ENCODE measurements around the gene ADGRA3. TPM values are rescaled to one million over a fixed set of nuclear protein-coding genes. Genes with fewer than 3 reads are reported as not detected.
"Not testable (repeated sequence)": the region's sequence is repeated elsewhere in the genome, so short reads cannot be mapped to it uniquely, and the experiment has no call there.

Gene ADGRA3
- total RNA-seq, 5 donors from 2014 or later (not counting 1 experiment from before 2014, with no cell fraction given) = 0.59 to 3.6 (median 1.8) TPM

GRCh38 chr4:22477136-22477812 lies 38.6 kb downstream of the ADGRA3 start:
- Mint-ChIP-seq H3K4me3 (no peak overlapping the region), H3K27me3 (no peaks in the 10 kb centered on the region), H3K27ac (no peak overlapping the region), H3K4me1 (peaks cover 1 to 11% (median 3%) of the 10 kb centered on the region in 3 donors), H3K36me3 (no peaks in the 10 kb centered on the region), H3K9me3 (no peaks in the 10 kb centered on the region)
- WGBS (ENCODE audit: insufficient coverage) = no CpG with 5 or more reads among the region's 8 CpGs
- ATAC-seq (replicated peaks in 1 of 4) (no peak), DNase-seq (no peak)
- no peaks in the 10 kb centered on the region for H3K27me3 ChIP-seq (replicated peaks in 1 of 2; ENCODE audit: control insufficient read depth in 2 of 2, extremely low read depth in 1 of 2, insufficient read depth in 2 of 2, low read length in 1 of 2)
- ChIA-PET CTCF (interaction anchor here in 1 of 2 donors (0.7 kb wide), 1 partner anchor 72 kb away, joined by 3 read pairs; no protein-coding TSS in a partner anchor), POLR2A (no interaction called here)
- no peaks in the 10 kb centered on the region for H3K4me1 ChIP-seq (ENCODE audit: control insufficient read depth in 1 of 2, extremely low read depth in 1 of 2, insufficient read depth in 2 of 2, low read length in 2 of 2)
- H3K4me3 ChIP-seq (ENCODE audit: control insufficient read depth in 1 of 2, extremely low read depth in 1 of 2, low read length in 1 of 2) = no peak overlapping the region
- no peaks in the 10 kb centered on the region for H3K36me3 ChIP-seq (ENCODE audit: control insufficient read depth in 2 of 2, extremely low read depth in 1 of 2, insufficient read depth in 1 of 2, low read length in 1 of 2)
- H3K27ac ChIP-seq (ENCODE audit: low read length) = no peak overlapping the region
- no peaks in the 10 kb centered on the region for H3K9me3 ChIP-seq

- no peaks in the 10 kb centered on the region for H3K9me3 Mint-ChIP-seq
- Histone ChIP-seq H3K36me3 (ENCODE audit: control insufficient read depth in 2 of 2, extremely low read depth in 1 of 2, insufficient read depth in 1 of 2, low read length in 1 of 2) (no peaks in the 10 kb centered on the region), H3K4me1 (ENCODE audit: control insufficient read depth in 1 of 2, extremely low read depth in 1 of 2, insufficient read depth in 2 of 2, low read length in 2 of 2) (no peaks in the 10 kb centered on the region), H3K27me3 (replicated peaks in 1 of 2; ENCODE audit: control insufficient read depth in 2 of 2, extremely low read depth in 1 of 2, insufficient read depth in 2 of 2, low read length in 1 of 2) (no peaks in the 10 kb centered on the region), H3K4me3 (ENCODE audit: control insufficient read depth in 1 of 2, extremely low read depth in 1 of 2, low read length in 1 of 2) (no peak overlapping the region), H3K9me3 (no peaks in the 10 kb centered on the region), H3K27ac (ENCODE audit: low read length) (no peak overlapping the region)
- H3K4me1 Mint-ChIP-seq = peaks cover under 1 to 8% (median 3%) of the 10 kb centered on the region in 3 donors
- H3K27me3 Mint-ChIP-seq = no peaks in the 10 kb centered on the region
- WGBS (ENCODE audit: insufficient coverage) = 94% methylated on average over 2 of the region's 7 CpGs
- ATAC-seq (replicated peaks in 1 of 4) (no peak), DNase-seq (no peak)
- CTCF ChIA-PET = no interaction called here
- H3K36me3 Mint-ChIP-seq = no peaks in the 10 kb centered on the region
- no peak overlapping the region for H3K4me3 Mint-ChIP-seq
- POLR2A ChIA-PET = interaction anchor here in 1 of 2 donors (0.6 kb wide), 1 partner anchor 354 kb away, joined by 6 read pairs; no protein-coding TSS in a partner anchor
- no peak overlapping the region for H3K27ac Mint-ChIP-seq
Measured at GRCh38 chr4:22476011-22476410, 39.9 kb downstream of the ADGRA3 start.

GRCh38 chr4:22475311-22475646 lies 40.6 kb downstream of the ADGRA3 start:
- H3K36me3 ChIP-seq (ENCODE audit: control insufficient read depth in 2 of 2, extremely low read depth in 1 of 2, insufficient read depth in 1 of 2, low read length in 1 of 2); H3K9me3 ChIP-seq; H3K9me3 Mint-ChIP-seq; H3K4me3 Mint-ChIP-seq; H3K27me3 Mint-ChIP-seq; H3K4me1 Mint-ChIP-seq; ATAC-seq (replicated peaks in 1 of 4); H3K27ac ChIP-seq (ENCODE audit: low read length); H3K4me1 ChIP-seq (ENCODE audit: control insufficient read depth in 1 of 2, extremely low read depth in 1 of 2, insufficient read depth in 2 of 2, low read length in 2 of 2); POLR2A ChIA-PET; H3K27ac Mint-ChIP-seq; H3K36me3 Mint-ChIP-seq; H3K27me3 ChIP-seq (replicated peaks in 1 of 2; ENCODE audit: control insufficient read depth in 2 of 2, extremely low read depth in 1 of 2, insufficient read depth in 2 of 2, low read length in 1 of 2); H3K4me3 ChIP-seq (ENCODE audit: control insufficient read depth in 1 of 2, extremely low read depth in 1 of 2, low read length in 1 of 2); DNase-seq; CTCF ChIA-PET: not testable (repeated sequence)
- WGBS (ENCODE audit: insufficient coverage) = 90% methylated on average over 2 of the region's 16 CpGs

GRCh38 chr4:22474636-22475310 lies 41.1 kb downstream of the ADGRA3 start:
- Histone ChIP-seq H3K4me3 (ENCODE audit: control insufficient read depth in 1 of 2, extremely low read depth in 1 of 2, low read length in 1 of 2) (no peak overlapping the region), H3K4me1 (ENCODE audit: control insufficient read depth in 1 of 2, extremely low read depth in 1 of 2, insufficient read depth in 2 of 2, low read length in 2 of 2) (no peaks in the 10 kb centered on the region), H3K9me3 (no peaks in the 10 kb centered on the region), H3K36me3 (ENCODE audit: control insufficient read depth in 2 of 2, extremely low read depth in 1 of 2, insufficient read depth in 1 of 2, low read length in 1 of 2) (no peaks in the 10 kb centered on the region), H3K27me3 (replicated peaks in 1 of 2; ENCODE audit: control insufficient read depth in 2 of 2, extremely low read depth in 1 of 2, insufficient read depth in 2 of 2, low read length in 1 of 2) (no peaks in the 10 kb centered on the region), H3K27ac (ENCODE audit: low read length) (no peak overlapping the region)
- Mint-ChIP-seq H3K4me3 (no peak overlapping the region), H3K27ac (no peak overlapping the region), H3K27me3 (no peaks in the 10 kb centered on the region), H3K4me1 (peaks cover 0 to 6% (median 3%) of the 10 kb centered on the region in 3 donors), H3K36me3 (no peaks in the 10 kb centered on the region), H3K9me3 (no peaks in the 10 kb centered on the region)
- DNase-seq (no peak), ATAC-seq (replicated peaks in 1 of 4) (no peak)
- POLR2A ChIA-PET = no interaction called here
- CTCF ChIA-PET = no interaction called here
- WGBS (ENCODE audit: insufficient coverage) = no CpG with 5 or more reads among the region's 5 CpGs

- ATAC-seq (replicated peaks in 1 of 4) (no peak), DNase-seq (no peak)
- Mint-ChIP-seq H3K4me3 (no peak overlapping the region), H3K4me1 (peaks cover 0 to under 1% (median 0%) of the 10 kb centered on the region in 3 donors), H3K27me3 (no peaks in the 10 kb centered on the region), H3K27ac (no peak overlapping the region), H3K36me3 (no peaks in the 10 kb centered on the region), H3K9me3 (no peaks in the 10 kb centered on the region)
- ChIA-PET CTCF (no interaction called here), POLR2A (no interaction called here)
- Histone ChIP-seq H3K27me3 (replicated peaks in 1 of 2; ENCODE audit: control insufficient read depth in 2 of 2, extremely low read depth in 1 of 2, insufficient read depth in 2 of 2, low read length in 1 of 2) (no peaks in the 10 kb centered on the region), H3K27ac (ENCODE audit: low read length) (no peak overlapping the region), H3K4me3 (ENCODE audit: control insufficient read depth in 1 of 2, extremely low read depth in 1 of 2, low read length in 1 of 2) (no peak overlapping the region), H3K36me3 (ENCODE audit: control insufficient read depth in 2 of 2, extremely low read depth in 1 of 2, insufficient read depth in 1 of 2, low read length in 1 of 2) (no peaks in the 10 kb centered on the region), H3K9me3 (no peaks in the 10 kb centered on the region), H3K4me1 (ENCODE audit: control insufficient read depth in 1 of 2, extremely low read depth in 1 of 2, insufficient read depth in 2 of 2, low read length in 2 of 2) (no peaks in the 10 kb centered on the region)
- no CpG with 5 or more reads among the region's 4 CpGs for WGBS (ENCODE audit: insufficient coverage)
Measured at GRCh38 chr4:22473268-22473667, 42.6 kb downstream of the ADGRA3 start.

GRCh38 chr4:22471999-22472461 lies 43.8 kb downstream of the ADGRA3 start:
- ChIA-PET POLR2A (no interaction called here), CTCF (no interaction called here)
- no peaks in the 10 kb centered on the region for H3K27me3 Mint-ChIP-seq
- no peaks in the 10 kb centered on the region for H3K36me3 Mint-ChIP-seq
- no peak overlapping the region for H3K27ac ChIP-seq (ENCODE audit: low read length)
- H3K27me3 ChIP-seq (replicated peaks in 1 of 2; ENCODE audit: control insufficient read depth in 2 of 2, extremely low read depth in 1 of 2, insufficient read depth in 2 of 2, low read length in 1 of 2) = no peaks in the 10 kb centered on the region
- H3K4me1 ChIP-seq (ENCODE audit: control insufficient read depth in 1 of 2, extremely low read depth in 1 of 2, insufficient read depth in 2 of 2, low read length in 2 of 2) = no peaks in the 10 kb centered on the region
- ATAC-seq (replicated peaks in 1 of 4) (no peak), DNase-seq (no peak)
- 80% methylated on average over 2 of the region's 4 CpGs for WGBS (ENCODE audit: insufficient coverage)
- H3K4me1 Mint-ChIP-seq = no peaks in the 10 kb centered on the region
- H3K9me3 Mint-ChIP-seq = no peaks in the 10 kb centered on the region
- no peak overlapping the region for H3K4me3 ChIP-seq (ENCODE audit: control insufficient read depth in 1 of 2, extremely low read depth in 1 of 2, low read length in 1 of 2)
- H3K36me3 ChIP-seq (ENCODE audit: control insufficient read depth in 2 of 2, extremely low read depth in 1 of 2, insufficient read depth in 1 of 2, low read length in 1 of 2) = no peaks in the 10 kb centered on the region
- H3K9me3 ChIP-seq = no peaks in the 10 kb centered on the region
- H3K27ac Mint-ChIP-seq = no peak overlapping the region
- H3K4me3 Mint-ChIP-seq = no peak overlapping the region

Measured in T-cell (primary cell).